HG03196 (cell line): ENCODE data around the gene ANKRD60.

ENCODE experiments used
- ATAC-seq: cut with Tn5 transposase; IDR thresholded peaks from one replicate; pipeline ENCODE4 v1.9.1; 2021; ENCODE audit not compliant: unreplicated experiment

The ANKRD60 gene

DNA sequence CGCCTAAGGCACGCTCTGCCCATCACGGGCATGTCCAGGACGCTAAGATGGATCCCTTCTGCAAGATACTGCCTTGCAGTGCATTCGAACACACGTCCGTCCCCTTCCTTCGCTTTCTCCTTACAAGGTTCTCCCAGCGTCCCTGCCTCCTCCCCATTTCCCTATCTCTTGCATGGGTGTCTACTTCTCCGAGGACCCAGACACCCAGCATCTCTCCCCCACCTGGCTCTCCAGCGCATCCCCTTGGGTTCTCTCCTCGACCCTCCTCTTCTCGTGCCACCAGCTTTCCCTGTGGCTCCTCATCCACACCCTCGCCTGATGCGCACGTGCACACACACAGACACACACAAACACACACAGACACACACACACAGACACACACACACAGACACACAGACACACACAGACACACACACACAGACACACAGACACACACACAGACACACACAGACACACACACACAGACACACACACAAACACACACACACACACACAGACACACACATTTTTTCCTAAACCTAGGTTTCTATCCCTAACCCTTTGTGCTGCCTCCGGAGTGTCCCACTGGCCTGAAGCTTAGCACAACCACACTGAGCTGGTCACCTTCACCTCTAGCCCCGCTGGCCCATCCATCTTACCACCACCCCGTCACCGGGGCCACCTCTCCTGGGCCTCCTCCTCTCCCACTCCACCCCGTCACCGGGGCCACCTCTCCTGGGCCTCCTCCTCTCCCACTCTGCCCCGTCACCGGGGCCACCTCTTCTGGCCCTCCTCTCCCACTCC lies 31.9 kb downstream of the ANKRD60 start:
- ATAC-seq, result no peak

DNA sequence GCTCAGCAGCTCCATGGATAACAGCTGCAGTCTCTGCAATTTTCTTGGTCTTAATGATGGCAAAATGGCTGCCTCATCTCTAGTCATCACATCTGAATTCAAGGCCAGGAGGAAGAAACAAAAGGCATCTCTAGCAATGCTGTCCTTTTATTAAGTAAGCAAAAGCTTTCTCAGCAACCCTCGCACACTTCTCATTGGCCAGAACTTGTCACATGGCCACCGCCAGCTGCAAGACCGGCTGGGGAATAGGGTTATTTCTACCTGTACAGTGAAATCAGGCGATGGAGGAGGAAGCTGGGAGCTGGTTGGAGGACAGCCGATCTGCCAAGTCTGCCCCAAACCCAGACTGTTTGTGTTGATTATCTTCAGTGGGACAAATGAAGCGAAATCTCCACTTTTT lies 33.4 kb downstream of the ANKRD60 start:
- no peak for ATAC-seq

DNA sequence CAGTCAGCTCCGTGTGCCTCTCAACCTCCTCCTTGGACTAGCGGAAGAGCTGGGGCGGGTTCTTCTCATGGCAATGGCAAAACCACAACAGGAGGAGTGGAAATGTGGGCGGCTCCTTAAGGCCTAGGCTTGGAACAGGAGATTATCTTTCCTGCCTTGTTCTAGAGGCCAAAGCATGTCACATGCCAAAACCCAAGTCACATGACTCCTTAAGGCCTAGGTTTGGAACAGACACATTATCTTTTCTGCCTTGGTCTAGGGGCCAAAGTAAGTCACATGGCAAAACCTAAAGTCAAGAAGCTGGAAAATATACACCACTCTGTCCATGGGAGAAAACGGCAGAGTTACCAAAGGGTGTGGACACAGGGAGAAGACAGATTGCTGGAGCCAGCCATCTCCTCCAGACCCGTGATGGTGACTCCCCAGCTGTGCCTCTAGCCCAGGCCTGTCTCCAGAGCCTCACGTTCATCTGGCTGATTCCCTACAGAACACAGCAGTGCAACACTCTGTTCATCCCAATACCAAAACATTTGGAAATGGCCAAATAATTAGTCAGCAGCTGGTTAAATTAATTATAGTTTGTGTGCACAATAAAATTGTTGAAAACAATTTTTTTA lies 34.2 kb downstream of the ANKRD60 start:
- ATAC-seq, result no peak

DNA sequence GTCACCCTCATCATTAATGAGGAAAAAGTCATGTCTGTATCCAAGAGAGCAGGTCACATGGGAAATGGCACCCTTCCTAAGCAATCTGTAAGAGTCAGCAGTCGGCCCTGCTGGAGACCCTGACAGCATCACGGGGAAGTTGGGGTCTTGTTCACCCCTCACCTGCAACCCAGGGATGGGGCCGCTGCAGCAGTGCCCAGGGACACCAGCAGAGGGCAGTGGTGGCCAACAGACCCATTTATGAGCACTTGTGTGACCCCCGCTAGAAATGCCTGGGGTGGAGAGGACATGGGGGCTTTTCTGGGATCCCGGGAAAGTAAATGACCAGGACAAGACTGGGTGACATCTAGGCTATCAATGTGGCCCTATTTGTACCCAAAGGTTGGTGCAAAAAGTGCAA lies 35.9 kb downstream of the ANKRD60 start:
- no peak for ATAC-seq

DNA sequence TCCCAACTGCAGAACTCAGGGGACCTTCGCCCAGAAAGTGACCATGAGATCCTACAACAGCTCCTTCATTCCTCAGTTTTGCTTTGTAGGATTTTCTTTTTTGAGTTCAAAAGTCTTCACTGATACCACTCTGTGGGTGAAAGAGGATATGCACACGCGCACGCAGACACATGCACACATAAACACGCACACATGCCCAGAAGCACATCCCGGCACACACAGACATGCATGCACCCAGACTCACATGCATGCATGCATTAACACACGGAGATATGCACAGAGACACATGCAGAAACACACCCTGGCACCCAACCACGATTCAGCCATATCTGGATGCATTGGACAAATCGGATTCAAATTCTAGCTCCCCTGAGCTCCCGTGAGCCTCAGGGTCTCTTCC lies 36.4 kb downstream of the ANKRD60 start:
- ATAC-seq, result no peak

DNA sequence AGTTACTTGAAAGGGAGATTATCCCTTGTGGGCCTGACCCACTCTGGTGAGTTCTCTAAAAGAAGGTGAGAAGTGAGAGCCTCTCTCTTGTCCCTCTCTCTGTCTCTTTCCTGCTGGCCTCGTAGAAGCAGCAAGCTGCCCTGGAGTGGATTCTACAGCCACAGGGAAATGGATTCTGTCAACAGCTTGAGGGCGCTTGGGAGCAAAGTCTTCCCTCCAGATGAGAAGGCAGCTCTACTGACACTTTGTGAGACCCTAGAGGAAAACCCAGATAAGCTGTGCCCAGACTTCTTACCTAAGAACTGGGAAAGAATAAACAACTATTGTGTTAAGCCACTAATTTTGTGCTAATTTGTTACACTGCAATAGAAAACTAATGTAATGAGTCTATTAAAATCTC lies 39.9 kb downstream of the ANKRD60 start:
- ATAC-seq, result no peak

DNA sequence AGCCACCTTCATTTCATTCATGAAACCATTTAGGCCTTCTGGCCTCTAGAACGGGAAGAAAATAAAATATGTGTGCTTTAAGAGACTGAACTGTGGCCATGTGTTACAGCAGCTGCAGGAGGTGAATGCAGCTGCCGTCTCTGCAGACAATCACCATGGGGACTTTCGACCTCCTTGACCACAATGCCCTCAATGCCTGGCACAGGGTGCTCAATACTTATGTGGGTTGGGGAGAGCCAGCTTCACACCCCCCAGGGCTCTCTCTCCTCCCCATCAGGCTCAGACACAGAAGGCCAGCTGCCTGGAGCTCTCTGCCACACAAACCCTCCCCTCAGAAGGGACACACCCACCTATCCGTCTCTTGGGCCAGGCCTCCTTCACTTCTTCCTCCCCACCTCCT lies 43.5 kb downstream of the ANKRD60 start:
- ATAC-seq, result no peak

DNA sequence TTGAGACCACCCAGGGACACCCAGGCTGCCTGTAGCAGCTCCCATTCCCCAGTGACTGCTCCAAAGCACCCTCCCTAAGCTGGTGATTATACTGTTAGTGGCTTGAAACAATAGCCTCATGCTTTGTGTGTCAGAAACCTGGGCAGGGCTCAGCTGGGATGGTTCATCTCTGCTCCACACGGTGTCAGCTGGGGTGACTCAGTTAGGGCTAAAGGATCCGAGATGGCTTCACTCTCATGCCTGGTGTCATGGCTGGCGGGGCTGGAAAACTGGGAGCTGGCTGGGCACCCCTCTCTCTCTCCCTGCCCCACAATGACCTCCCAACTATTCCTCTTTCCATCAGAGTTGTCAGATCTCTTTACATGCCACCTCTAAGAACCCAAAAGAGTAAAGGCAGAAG lies 44.4 kb downstream of the ANKRD60 start:
- ATAC-seq, result no peak

DNA sequence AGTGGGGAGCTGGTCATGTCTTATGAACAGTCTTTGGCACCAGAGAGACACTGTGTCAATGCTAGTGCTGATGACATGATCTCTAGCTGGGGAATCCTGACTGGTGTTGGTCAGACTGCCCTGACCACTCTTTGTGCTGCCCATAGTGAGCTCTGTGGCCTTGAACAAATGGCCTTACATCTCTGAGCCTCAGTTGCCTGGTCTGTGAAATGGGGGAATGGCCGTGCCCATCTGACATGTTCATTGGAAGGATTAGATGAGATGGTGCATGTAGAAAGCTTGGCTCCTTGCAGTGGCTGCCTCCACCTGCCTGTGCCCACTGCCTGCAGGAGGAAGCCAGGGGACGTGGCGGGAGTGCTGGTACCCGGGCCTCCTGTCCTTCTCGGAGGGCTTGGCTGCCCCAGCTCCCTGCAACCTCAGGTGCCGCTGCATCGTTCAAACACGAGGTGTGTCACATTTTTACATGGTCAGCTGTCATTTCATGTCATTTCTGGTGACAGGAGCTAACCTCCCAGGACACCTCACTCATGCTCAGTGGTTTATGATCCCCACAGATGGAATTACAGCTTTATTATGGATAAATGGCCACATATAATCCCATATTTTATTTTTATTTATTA lies 45.8 kb downstream of the ANKRD60 start:
- ATAC-seq, result no peak

DNA sequence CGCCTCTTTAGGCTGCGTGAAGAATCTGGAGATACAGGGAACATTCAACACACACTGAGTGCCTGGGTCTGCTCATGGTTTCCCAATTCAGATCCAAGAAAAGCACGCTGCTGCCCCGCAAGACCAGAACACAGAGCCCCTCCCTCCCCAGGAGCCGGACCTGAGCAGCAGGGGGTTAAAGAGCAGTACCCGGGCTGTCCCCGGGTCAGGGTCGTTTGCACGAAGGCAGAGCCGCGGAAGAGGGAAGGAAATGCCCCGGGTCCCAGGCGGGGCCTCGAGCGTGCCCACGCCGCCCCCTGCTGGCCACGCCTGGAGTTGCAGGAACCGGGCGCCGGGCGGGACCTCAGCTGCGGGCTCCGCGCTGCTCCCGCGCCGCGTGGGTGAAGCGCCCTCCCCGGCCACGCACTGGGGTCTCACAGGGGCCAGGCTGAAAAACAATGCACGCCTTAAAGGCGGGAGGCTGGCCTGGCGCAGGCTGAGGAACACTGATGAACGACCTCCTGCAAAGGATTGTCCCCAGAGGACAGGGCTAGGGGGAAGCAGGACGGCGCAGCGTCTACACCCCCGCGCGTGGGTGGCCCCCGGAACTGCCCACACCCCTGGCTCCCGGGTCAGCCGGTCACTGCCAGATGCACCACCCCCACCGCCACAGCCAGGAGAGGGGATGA lies 48.9 kb downstream of the ANKRD60 start:
- ATAC-seq, result no peak

DNA sequence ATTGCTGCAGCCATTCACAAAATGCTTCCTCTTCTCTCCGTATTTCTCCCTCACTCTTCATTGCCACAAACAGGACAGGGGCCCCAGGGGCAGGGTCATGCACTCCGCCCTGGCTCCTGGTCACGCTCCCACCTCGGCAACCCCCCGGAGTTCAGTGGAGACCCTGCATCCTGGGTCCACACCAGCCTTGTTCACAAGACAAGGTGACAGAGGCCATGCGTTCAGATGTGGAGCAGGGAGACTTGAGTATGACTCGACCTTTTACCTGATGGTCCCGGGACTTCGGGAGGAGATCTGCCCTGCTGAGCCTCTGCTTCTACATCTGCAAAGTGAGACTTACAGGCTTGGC lies 49.4 kb downstream of the ANKRD60 start:
- ATAC-seq, result no peak

DNA sequence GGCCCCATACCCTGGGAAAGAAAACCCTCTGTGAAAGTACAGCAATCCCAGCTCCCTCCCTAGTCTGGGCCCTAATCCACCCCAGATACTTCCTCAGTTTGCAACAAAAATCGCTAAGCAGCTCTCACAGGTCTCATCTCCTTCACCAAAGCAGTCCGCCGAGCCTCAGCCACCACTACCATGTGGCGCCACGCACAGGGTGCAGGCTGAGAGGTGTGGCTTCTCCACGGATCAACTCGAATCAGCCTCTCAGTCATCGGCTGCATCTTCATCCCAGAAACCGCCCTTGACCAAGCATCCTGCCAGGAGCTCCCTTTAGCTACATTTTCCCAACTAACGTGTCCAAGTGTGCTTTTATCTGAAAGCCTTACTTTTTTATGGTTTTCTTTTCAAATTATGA lies 50.7 kb downstream of the ANKRD60 start:
- ATAC-seq, result no peak

DNA sequence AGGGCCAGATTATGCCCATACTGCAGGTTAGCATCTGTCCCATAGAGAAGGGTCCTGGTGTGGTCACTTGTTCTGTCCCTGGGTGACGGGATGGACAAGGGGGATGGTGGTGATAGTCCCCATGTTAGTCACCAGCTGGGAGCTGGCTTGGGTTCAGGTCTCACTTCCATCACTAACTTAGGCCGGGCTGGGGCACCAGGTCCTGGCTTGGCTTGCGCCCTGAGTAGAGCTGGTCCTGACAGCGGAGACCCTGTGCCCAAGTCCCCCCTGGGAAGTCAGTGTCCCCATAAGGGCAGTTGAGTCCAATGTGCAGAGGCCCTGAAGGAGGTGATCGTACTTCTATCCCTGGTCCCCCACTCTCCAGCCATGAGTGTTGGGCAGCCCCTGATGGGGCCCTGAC lies 52.6 kb downstream of the ANKRD60 start:
- ATAC-seq, result no peak

DNA sequence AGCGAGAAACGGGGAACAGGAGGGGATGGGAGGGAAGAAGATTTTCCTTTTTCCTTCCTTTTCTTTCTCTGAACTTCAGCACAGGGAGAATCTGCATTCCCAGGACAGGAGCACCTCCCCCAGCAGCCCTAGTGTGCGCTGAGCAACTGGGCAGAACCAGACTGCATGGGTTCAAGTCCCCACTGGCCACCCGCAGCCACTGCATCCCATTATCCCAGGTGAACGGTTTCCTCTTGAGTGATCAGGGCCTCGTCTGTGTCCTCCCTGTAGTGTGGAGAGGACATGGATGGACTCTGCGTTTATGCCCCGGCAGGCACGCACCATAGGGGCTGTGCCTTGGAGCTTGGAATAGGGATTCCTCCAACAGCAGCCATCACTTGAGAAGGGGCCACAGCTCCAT lies 53.0 kb downstream of the ANKRD60 start:
- no peak for ATAC-seq

DNA sequence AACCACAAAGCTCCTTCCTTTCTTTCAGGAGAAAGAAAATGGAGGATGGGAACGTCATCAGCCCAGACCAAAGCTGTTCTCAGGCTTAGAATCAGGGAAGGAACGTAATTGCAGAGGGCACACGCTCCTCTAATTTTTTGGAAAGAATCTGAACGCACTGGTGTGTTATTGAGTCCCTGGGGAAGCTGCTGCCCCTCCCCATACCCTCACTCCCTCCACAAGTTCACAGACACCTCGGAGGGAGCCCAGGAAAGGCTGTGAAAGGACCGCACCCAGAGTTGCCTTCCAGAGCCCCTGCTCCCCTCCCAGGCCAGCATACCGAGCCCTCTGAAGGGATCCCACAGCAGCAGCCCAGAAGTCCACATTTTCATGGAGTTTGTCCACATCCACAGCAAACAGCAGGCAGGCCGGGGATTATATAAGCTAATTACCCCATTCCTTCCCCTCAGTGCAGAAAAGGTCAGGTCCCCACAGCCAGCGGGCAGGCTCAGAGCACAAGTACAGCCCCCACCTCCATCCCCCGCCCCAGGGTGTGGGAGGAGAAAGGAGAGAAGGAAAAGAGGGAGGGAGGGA lies 53.7 kb downstream of the ANKRD60 start:
- no peak for ATAC-seq

DNA sequence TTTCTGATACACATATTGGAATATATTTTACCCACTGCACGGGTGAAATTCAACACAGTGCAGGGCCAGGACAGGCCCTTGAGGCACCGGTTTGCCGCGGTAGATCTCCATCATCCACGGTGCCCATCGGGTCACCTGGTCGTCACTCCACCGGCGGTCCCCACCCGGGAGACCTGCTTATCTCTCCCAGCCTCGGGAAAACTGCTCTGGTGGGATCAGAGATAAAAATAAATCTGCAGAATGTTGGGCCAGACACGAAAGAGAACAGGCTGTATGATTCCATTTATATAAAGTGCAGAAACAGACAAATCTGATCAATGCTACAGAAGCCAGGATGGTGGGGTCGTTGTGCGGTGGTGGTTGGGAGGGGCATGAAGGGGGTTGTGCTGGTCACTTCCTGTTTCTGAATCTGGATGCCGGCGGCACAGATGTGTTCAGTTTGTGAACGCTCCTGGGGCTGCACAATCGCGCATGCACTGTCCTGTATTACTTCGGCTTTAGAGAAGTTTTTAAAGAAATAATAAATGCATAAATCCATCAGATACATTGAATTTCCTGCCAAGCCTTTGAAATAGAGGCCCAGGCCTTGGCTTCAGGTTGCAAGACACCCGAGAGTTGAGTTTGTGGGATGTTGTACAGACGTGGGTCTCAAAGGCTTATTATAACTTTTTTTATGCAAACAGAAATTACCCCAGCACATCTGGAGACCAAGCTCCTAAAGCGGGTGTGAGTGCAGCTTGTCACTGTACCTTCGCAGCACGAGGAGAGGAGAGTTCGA lies 54.3 kb downstream of the ANKRD60 start:
- ATAC-seq, result no peak

DNA sequence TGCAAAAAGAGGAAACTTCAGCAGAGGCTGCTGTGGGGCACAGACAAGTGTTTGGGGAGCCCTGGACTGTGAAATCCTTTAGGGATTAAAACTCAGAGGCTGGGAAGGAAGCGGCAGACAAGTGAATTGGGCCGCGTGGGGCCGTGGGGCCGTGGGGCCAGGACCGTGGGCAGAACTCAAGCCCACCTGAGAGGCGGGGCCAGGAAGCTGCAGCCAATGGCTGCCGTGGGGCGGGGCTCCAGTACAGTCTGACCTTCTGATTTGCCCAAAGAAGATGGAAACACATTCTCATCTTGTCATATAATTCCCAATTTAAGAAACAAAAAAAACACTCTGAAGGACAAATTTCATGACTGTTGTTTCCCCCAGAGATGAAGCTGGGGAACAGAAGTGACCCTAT lies 55.4 kb downstream of the ANKRD60 start:
- ATAC-seq, result no peak

DNA sequence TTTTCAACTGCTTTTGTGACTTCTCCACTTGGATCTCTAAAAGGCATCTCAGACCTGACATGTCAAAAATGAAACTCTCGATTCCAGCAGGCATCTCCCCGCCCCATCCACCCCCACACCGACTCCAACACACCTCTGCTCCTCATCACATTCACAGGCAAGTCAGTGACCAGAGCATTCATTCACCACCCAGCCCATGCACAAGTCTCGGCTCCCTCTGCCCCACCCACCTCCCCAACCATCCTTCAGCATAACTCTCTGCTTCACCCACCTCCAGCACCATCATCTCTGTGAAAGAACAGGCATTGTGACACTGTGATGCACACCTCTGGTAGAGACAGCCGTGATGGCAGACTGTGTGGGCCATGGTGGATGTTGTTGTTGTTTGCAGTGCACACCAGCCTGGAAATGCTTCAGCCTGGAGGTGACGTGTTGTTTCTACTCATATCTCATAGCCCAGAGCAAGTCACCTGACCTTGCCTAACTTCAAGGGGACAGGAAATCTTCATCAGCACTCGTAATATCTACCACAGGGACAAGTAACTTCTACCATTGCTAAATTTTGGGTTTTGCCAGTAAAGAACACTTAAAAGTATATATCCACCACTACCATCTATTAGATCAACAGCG lies 56.5 kb downstream of the ANKRD60 start:
- no peak for ATAC-seq

DNA sequence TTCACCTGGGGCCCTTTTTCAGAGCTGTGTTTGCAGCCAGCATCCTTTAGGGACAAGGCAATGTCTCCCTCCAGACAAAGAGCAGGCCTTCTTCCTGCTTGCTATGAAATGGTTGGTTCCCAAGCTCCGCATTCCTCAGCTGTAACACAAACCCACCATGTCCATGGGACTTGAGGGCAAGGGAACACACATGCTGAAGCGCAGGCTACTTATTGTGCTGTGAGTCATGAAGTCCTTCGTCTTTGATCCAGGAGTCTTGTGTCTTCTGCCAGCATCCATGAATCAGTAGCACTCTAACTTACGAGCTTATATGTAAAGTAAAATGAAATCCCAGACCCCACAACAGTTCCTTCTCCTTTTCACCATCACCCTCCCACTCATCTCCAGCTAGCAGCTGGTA lies 59.0 kb downstream of the ANKRD60 start:
- ATAC-seq, result no peak

DNA sequence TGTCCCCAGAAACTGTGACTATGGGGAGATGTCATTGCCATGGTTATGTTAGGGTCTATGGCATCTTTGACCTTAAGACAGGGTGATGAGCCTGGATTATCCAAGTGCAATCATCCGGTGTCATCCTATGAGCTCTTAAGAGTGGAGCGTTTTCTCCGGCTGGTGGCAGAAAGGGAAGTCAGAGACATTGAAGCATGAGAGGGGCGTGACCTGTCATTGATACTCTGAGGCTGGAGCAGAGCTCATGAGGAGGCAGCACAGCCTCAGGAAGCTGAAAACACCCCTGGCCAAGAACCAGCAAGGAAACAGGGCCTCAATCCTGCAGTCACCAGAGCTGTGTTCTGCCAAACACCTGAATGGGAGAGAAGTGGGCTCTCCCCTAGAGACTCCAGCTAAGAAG lies 59.6 kb downstream of the ANKRD60 start:
- no peak for ATAC-seq
